HepG2 (cell line): ENCODE results near the gene PLBD2. TPM values are rescaled to one million over a fixed set of nuclear protein-coding genes. Genes with fewer than 3 reads are reported as not detected.
A peak's percentile ranks its signal among the peaks of the same experiment; 100 is the strongest.

Source experiments
- ADNP ChIP-seq: sonication (generic); formaldehyde crosslinking; IDR thresholded peaks from 2 replicates; pipeline ENCODE4 v1.4.0; 2020; ENCODE audit warnings: missing genetic modification reagents
- CENPT ChIP-seq: sonication (generic); formaldehyde crosslinking; IDR thresholded peaks from 2 replicates; pipeline ENCODE4 v1.8.0; 2022; ENCODE audit warnings: low read depth, mild to moderate bottlenecking, moderate library complexity, missing genetic modification reagents
- FOXK1 ChIP-seq: sonication (generic); formaldehyde crosslinking; IDR thresholded peaks from 2 replicates; pipeline ENCODE4 v1.4.0; 2020; ENCODE audit warnings: low read depth, missing genetic modification reagents, borderline replicate concordance
- HOXA9 ChIP-seq: sonication (generic); formaldehyde crosslinking; IDR thresholded peaks from 2 replicates; pipeline ENCODE4 v1.8.1; 2022; ENCODE audit warnings: missing genetic modification reagents, mild to moderate bottlenecking, moderate library complexity, borderline replicate concordance
- KLF12 ChIP-seq: sonication (generic); formaldehyde crosslinking; IDR thresholded peaks from 2 replicates; pipeline ENCODE4 v1.4.0; 2020; ENCODE audit warnings: missing genetic modification reagents, borderline replicate concordance
- PHF8 ChIP-seq: sonication (generic); formaldehyde crosslinking; IDR thresholded peaks from 2 replicates; pipeline ENCODE4 v1.5.0; 2020; ENCODE audit warnings: missing genetic modification reagents
- POLR2G ChIP-seq: fragments of 200-400 bp; formaldehyde crosslinking; IDR thresholded peaks from 2 replicates; pipeline ENCODE4 v1.6.1; 2018; ENCODE audit warnings: mild to moderate bottlenecking, low read depth, low read length, moderate library complexity
- SOX13 ChIP-seq, 3 experiments: fragments of 450-650 bp in 1 of 3; sonication (generic) in 1 of 3; formaldehyde crosslinking in 1 of 3; IDR thresholded peaks in 2 of 3; conservative IDR thresholded peaks in 1 of 3; 2 replicates each; pipeline versions ENCODE4 v1.5.0 to v1.6.1; 2016 to 2020; ENCODE audit warnings: antibody characterized with exemption in 1 of 3, mild to moderate bottlenecking in 1 of 3, missing compliant biosample characterization in 1 of 3, missing genetic modification reagents in 1 of 3, moderate library complexity in 1 of 3
- TAF1 ChIP-seq: sonication (generic); formaldehyde crosslinking; IDR thresholded peaks from 2 replicates; pipeline ENCODE4 v1.4.0; 2020; ENCODE audit warnings: missing genetic modification reagents
- ZFY ChIP-seq: sonication (generic); formaldehyde crosslinking; IDR thresholded peaks from 2 replicates; pipeline ENCODE4 v1.4.0; 2020; ENCODE audit warnings: missing genetic modification reagents
- ZNF326 ChIP-seq: sonication (generic); formaldehyde crosslinking; IDR thresholded peaks from 2 replicates; pipeline ENCODE4 v1.4.0; 2020; ENCODE audit warnings: missing genetic modification reagents, borderline replicate concordance
- ZNF878 ChIP-seq: sonication (generic); formaldehyde crosslinking; IDR thresholded peaks from 2 replicates; pipeline ENCODE4 v1.8.1; 2023; ENCODE audit warnings: mild to moderate bottlenecking, missing genetic modification reagents, moderate library complexity
- polyA plus RNA-seq, 8 experiments: library from polyadenylated mRNA; depleted of rRNA in 3 of 8; stranded (reverse) in 7 of 8; unstranded in 1 of 8; fragments of >200 nt; fragmentation: Illumina TruSeq in 4 of 8; extraction: Trizol in 4 of 8; gene quantifications; 2 replicates each; pipeline versions ENCODE4 v1.2.1 to v1.2.3, GENCODE V29; 2011 to 2016; ENCODE audit warnings: low read depth in 4 of 8, missing spikeins in 1 of 8, mixed read lengths in 1 of 8; ENCODE audit not compliant: insufficient read depth in 1 of 8
- total RNA-seq, 5 experiments: library from RNA; depleted of rRNA; stranded (reverse); fragments of >200 nt; fragmentation: Illumina TruSeq; extraction: Trizol; gene quantifications; 2 replicates each; pipeline ENCODE4 v1.2.3, GENCODE V29; 2016; ENCODE audit warnings: low read depth in 1 of 5
- TF ChIP-seq, protein P1 (sequence below): sonication (generic); formaldehyde crosslinking; IDR thresholded peaks from 2 replicates; pipeline ENCODE4 v1.4.0; 2020; ENCODE audit warnings: missing genetic modification reagents
- TF ChIP-seq, protein P2 (sequence below): sonication (generic); formaldehyde crosslinking; IDR thresholded peaks from 2 replicates; pipeline ENCODE4 v1.4.0; 2020; ENCODE audit warnings: mild to moderate bottlenecking, missing genetic modification reagents
- TF ChIP-seq, protein P3 (sequence below): sonication (generic); formaldehyde crosslinking; IDR thresholded peaks from 2 replicates; pipeline ENCODE4 v1.4.0; 2020; ENCODE audit warnings: missing genetic modification reagents, borderline replicate concordance
- TF ChIP-seq, protein P4 (sequence below): sonication (generic); formaldehyde crosslinking; IDR thresholded peaks from 2 replicates; pipeline ENCODE4 v1.5.1; 2020; ENCODE audit warnings: missing genetic modification reagents, mild to moderate bottlenecking, borderline replicate concordance

The PLBD2 gene
- total and polyA plus RNA-seq, 2 of the 13 experiments (the other 11 are each of a cell fraction or from before 2014, with no cell fraction given) = 6.7 to 8.5 TPM

GRCh38 chr12:113422030-113422885, 63.9 kb downstream of the PLBD2 start, which contains the start of gene SDSL (continued):
- TF ChIP-seq ADNP (CRISPR knock-in tag) (no peak), SOX13 (IDR thresholded peaks at IDR 0.05) (no peak), SOX13 (CRISPR knock-in tag; conservative IDR thresholded peaks at IDR 0.05 in 1 of 2, IDR thresholded peaks at IDR 0.05 in 1 of 2) (no peak), CENPT (CRISPR knock-in tag) (no peak), ZNF326 (CRISPR knock-in tag) (no peak), KLF12 (CRISPR knock-in tag) (no peak), TAF1 (CRISPR knock-in tag) (peak; percentile 46), HOXA9 (CRISPR knock-in tag) (0 out of 2 replicates have a peak, but pooled peaks have one; percentile 3), POLR2G (peak; percentile 65), FOXK1 (CRISPR knock-in tag) (no peak), ZNF878 (no peak), PHF8 (CRISPR knock-in tag) (peak; percentile 70), ZFY (peak; percentile 77)
- TF ChIP-seq, protein P1, sequence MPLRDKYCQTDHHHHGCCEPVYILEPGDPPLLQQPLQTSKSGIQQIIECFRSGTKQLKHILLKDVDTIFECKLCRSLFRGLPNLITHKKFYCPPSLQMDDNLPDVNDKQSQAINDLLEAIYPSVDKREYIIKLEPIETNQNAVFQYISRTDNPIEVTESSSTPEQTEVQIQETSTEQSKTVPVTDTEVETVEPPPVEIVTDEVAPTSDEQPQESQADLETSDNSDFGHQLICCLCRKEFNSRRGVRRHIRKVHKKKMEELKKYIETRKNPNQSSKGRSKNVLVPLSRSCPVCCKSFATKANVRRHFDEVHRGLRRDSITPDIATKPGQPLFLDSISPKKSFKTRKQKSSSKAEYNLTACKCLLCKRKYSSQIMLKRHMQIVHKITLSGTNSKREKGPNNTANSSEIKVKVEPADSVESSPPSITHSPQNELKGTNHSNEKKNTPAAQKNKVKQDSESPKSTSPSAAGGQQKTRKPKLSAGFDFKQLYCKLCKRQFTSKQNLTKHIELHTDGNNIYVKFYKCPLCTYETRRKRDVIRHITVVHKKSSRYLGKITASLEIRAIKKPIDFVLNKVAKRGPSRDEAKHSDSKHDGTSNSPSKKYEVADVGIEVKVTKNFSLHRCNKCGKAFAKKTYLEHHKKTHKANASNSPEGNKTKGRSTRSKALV (CRISPR knock-in tag) = no peak
- TF ChIP-seq, protein P2, sequence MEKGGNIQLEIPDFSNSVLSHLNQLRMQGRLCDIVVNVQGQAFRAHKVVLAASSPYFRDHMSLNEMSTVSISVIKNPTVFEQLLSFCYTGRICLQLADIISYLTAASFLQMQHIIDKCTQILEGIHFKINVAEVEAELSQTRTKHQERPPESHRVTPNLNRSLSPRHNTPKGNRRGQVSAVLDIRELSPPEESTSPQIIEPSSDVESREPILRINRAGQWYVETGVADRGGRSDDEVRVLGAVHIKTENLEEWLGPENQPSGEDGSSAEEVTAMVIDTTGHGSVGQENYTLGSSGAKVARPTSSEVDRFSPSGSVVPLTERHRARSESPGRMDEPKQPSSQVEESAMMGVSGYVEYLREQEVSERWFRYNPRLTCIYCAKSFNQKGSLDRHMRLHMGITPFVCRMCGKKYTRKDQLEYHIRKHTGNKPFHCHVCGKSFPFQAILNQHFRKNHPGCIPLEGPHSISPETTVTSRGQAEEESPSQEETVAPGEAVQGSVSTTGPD (CRISPR knock-in tag) = no peak
- TF ChIP-seq, protein P3, sequence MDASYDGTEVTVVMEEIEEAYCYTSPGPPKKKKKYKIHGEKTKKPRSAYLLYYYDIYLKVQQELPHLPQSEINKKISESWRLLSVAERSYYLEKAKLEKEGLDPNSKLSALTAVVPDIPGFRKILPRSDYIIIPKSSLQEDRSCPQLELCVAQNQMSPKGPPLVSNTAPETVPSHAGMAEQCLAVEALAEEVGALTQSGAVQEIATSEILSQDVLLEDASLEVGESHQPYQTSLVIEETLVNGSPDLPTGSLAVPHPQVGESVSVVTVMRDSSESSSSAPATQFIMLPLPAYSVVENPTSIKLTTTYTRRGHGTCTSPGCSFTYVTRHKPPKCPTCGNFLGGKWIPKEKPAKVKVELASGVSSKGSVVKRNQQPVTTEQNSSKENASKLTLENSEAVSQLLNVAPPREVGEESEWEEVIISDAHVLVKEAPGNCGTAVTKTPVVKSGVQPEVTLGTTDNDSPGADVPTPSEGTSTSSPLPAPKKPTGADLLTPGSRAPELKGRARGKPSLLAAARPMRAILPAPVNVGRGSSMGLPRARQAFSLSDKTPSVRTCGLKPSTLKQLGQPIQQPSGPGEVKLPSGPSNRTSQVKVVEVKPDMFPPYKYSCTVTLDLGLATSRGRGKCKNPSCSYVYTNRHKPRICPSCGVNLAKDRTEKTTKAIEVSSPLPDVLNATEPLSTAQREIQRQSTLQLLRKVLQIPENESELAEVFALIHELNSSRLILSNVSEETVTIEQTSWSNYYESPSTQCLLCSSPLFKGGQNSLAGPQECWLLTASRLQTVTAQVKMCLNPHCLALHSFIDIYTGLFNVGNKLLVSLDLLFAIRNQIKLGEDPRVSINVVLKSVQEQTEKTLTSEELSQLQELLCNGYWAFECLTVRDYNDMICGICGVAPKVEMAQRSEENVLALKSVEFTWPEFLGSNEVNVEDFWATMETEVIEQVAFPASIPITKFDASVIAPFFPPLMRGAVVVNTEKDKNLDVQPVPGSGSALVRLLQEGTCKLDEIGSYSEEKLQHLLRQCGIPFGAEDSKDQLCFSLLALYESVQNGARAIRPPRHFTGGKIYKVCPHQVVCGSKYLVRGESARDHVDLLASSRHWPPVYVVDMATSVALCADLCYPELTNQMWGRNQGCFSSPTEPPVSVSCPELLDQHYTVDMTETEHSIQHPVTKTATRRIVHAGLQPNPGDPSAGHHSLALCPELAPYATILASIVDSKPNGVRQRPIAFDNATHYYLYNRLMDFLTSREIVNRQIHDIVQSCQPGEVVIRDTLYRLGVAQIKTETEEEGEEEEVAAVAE (CRISPR knock-in tag) = no peak
- TF ChIP-seq, protein P4, sequence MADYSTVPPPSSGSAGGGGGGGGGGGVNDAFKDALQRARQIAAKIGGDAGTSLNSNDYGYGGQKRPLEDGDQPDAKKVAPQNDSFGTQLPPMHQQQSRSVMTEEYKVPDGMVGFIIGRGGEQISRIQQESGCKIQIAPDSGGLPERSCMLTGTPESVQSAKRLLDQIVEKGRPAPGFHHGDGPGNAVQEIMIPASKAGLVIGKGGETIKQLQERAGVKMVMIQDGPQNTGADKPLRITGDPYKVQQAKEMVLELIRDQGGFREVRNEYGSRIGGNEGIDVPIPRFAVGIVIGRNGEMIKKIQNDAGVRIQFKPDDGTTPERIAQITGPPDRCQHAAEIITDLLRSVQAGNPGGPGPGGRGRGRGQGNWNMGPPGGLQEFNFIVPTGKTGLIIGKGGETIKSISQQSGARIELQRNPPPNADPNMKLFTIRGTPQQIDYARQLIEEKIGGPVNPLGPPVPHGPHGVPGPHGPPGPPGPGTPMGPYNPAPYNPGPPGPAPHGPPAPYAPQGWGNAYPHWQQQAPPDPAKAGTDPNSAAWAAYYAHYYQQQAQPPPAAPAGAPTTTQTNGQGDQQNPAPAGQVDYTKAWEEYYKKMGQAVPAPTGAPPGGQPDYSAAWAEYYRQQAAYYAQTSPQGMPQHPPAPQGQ (CRISPR knock-in tag) = no peak
